Measurements from ENCODE around the gene PRUNE2. TPM values are rescaled to one million over a fixed set of nuclear protein-coding genes. Genes with fewer than 3 reads are reported as not detected.

The PRUNE2 gene
- total RNA-seq, 1 donor from 2014 or later: 3.3 TPM

DNA sequence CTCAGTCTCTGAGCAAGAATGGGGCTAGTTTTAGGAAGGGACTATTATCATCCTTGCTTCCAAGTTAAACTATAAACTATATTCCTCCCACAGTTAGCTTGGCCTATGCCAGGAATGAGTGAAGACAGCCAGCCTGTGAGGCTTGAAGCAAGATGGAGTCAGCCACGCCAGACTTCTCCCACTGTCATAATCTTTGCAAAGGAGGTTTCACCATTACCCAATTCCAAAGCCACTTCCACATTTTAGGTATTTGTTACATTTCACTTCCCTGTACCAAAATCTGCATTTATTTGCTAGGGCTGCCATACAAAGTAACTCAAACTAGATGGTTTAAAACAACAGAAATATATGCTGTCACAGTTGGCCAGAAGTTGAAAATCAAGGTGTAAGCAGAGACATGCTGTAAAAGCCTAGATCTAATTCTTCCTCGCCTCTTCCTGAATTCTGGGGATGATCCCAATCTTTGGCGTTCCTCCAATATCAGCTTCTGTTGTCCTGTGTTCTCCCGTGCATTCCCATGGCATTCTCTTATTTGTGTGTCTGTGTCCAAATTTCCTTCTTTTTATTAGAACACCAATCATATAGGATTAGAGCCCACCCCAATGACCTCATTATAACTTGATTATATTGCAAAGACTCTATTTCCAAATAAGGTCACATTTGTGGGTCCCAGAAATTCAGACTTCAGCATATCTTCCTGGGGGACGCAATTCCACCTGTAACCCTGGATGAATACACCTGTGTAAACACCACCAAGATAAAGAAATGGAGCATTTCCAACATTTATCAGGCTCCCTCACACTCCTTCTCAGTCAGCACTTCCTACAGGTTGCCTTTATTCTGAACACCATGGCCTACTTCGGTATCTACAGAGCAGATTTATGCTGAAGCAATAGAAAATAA, 320.2 kb downstream of the PRUNE2 start:
- TF ChIP-seq, protein P1, sequence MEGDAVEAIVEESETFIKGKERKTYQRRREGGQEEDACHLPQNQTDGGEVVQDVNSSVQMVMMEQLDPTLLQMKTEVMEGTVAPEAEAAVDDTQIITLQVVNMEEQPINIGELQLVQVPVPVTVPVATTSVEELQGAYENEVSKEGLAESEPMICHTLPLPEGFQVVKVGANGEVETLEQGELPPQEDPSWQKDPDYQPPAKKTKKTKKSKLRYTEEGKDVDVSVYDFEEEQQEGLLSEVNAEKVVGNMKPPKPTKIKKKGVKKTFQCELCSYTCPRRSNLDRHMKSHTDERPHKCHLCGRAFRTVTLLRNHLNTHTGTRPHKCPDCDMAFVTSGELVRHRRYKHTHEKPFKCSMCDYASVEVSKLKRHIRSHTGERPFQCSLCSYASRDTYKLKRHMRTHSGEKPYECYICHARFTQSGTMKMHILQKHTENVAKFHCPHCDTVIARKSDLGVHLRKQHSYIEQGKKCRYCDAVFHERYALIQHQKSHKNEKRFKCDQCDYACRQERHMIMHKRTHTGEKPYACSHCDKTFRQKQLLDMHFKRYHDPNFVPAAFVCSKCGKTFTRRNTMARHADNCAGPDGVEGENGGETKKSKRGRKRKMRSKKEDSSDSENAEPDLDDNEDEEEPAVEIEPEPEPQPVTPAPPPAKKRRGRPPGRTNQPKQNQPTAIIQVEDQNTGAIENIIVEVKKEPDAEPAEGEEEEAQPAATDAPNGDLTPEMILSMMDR (conservative IDR thresholded peaks at IDR 0.05): no peak
- peak overlapping the region; percentile 1 for H3K27ac Mint-ChIP-seq
- H3K36me3 Mint-ChIP-seq: no peaks in the 10 kb centered on the region
- H3K27me3 Mint-ChIP-seq: peaks cover 3% of the 10 kb centered on the region
- H3K9me3 Mint-ChIP-seq: peaks cover 8% of the 10 kb centered on the region
- DNase-seq (ENCODE audit: extremely low spot score, unreplicated experiment): no peak
- peaks cover 6% of the 10 kb centered on the region for H3K4me1 Mint-ChIP-seq (ENCODE audit: unreplicated experiment)
- H3K4me3 Mint-ChIP-seq: no peak overlapping the region

DNA sequence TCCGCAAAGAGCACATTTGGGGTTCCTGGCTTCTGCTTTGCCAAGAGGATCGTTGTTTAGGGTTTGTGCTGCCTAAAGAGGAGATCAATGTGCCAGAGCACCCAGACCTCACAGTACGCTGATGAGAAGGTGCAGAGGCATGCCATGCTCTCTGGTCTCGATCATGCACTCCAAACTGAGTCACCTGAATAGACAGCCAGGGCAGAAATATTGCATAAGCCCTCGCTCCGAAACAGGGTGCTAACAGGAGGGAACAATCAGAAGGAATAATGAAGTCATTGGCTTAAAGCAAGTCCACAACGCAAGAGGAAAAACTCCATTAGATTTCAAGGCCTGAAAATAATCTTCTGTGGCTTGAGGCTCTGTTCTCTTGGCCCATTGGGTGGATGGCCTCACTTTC, 322.7 kb downstream of the PRUNE2 start:
- H3K4me3 Mint-ChIP-seq: no peak overlapping the region
- H3K36me3 Mint-ChIP-seq: no peaks in the 10 kb centered on the region
- peaks cover 15% of the 10 kb centered on the region for H3K4me1 Mint-ChIP-seq (ENCODE audit: unreplicated experiment)
- TF ChIP-seq, protein P1 (conservative IDR thresholded peaks at IDR 0.05): no peak
- peaks cover 8% of the 10 kb centered on the region for H3K9me3 Mint-ChIP-seq
- no peaks in the 10 kb centered on the region for H3K27me3 Mint-ChIP-seq
- no peak for DNase-seq (ENCODE audit: extremely low spot score, unreplicated experiment)
- H3K27ac Mint-ChIP-seq: no peak overlapping the region

DNA sequence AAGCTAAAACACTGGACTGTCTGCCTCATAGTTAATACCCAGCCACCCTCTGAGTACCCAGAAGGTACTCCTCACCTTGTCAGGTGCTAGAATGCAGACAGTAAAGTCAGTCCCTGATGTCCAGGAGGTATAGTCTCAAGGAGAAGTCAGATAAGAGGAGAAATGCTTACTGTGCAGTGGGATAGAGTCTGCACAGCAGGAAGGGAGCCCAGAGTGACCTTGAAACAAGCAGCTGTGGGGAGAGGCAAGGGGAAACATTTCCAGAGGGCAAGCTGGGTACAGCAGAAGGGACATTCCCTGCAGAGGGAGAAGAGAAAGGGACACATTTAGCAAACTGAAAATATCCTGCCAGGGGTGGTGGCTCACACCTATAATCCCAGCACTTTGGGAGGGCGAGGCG, 324.2 kb downstream of the PRUNE2 start:
- Mint-ChIP-seq H3K9me3 (peaks cover 8% of the 10 kb centered on the region), H3K27ac (no peak overlapping the region)
- TF ChIP-seq, protein P1 (conservative IDR thresholded peaks at IDR 0.05): no peak

DNA sequence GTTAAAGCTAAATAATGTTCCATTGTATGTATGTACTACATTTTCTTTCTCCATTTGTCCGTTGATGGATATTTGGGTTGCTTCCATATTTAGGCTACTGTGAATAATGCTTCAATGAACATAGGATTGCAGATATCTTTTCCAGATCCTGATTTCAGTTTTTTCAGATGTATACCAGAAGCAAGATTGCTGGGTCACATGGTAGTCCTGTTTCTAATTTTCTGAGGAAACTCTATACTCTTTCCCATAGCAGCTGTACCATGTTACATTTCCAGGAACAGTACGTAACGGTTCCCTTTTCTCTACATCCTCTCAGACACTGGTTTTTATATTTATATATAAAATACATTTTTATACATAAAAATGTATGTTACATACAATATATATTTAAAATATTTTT, 325.1 kb downstream of the PRUNE2 start:
- no peak overlapping the region for H3K27ac Mint-ChIP-seq
- DNase-seq (ENCODE audit: extremely low spot score, unreplicated experiment): no peak
- H3K4me1 Mint-ChIP-seq (ENCODE audit: unreplicated experiment): peaks cover 15% of the 10 kb centered on the region
- TF ChIP-seq, protein P1 (conservative IDR thresholded peaks at IDR 0.05): no peak
- peak overlapping the region; percentile 16 for H3K4me3 Mint-ChIP-seq
- peaks cover 8% of the 10 kb centered on the region for H3K9me3 Mint-ChIP-seq
- no peaks in the 10 kb centered on the region for H3K27me3 Mint-ChIP-seq
- H3K36me3 Mint-ChIP-seq: no peaks in the 10 kb centered on the region

More for the DNA sequence above, 324.2 kb downstream of the PRUNE2 start:
- Mint-ChIP-seq H3K4me3 (peak overlapping the region; percentile 18), H3K36me3 (no peaks in the 10 kb centered on the region), H3K4me1 (ENCODE audit: unreplicated experiment) (peaks cover 15% of the 10 kb centered on the region), H3K27me3 (no peaks in the 10 kb centered on the region)
- no peak for DNase-seq (ENCODE audit: extremely low spot score, unreplicated experiment)

DNA sequence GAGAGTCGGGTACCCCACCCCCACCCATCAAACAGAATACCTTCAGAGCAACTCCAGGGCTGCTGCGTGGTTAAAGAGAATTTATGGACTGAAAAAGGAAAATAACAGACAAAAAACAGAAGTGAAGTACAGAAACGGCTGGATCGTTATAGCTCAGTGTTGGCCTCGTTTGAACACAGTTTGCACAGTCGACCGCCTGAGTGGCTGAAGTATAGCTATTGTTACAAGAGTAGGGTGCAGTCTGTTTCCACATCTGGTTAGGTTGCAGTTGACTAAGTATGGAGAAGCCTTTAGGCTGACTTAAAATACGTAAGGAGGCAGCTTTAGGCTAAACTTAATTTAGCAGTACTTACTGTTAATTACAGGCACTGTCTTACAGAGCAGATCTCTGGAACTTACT, 325.7 kb downstream of the PRUNE2 start:
- TF ChIP-seq, protein P1 (conservative IDR thresholded peaks at IDR 0.05): no peak
- no peak overlapping the region for H3K4me3 Mint-ChIP-seq
- peaks cover 8% of the 10 kb centered on the region for H3K9me3 Mint-ChIP-seq
- H3K36me3 Mint-ChIP-seq: no peaks in the 10 kb centered on the region
- H3K27ac Mint-ChIP-seq: no peak overlapping the region
- DNase-seq (ENCODE audit: extremely low spot score, unreplicated experiment): no peak
- no peaks in the 10 kb centered on the region for H3K27me3 Mint-ChIP-seq
- H3K4me1 Mint-ChIP-seq (ENCODE audit: unreplicated experiment): peaks cover 15% of the 10 kb centered on the region

All from type B pancreatic cell (in vitro differentiated cells).